Caco-2 (cell line): ENCODE results near the gene PARVB. TPM values are rescaled to one million over a fixed set of nuclear protein-coding genes. Genes with fewer than 3 reads are reported as not detected.

Experiments
- BruUV-seq: library from RNA; stranded (reverse); fragments of 400-500 nt; replicated peaks from 2 replicates; lab custom pipeline; 2021; lab: Mats Ljungman, UMichigan
- CTCF ChIA-PET: fragments of 300-600 bp; sonication (Branson Sonifier 250); formaldehyde crosslinking; loops from one replicate; lab custom pipeline; 2022; ENCODE audit warnings: antibody characterized with exemption; lab: Charles Lee
- POLR2A ChIA-PET: fragments of 300-600 bp; sonication (Branson Sonifier 250); formaldehyde crosslinking; loops from one replicate; lab custom pipeline; 2022; ENCODE audit warnings: antibody characterized with exemption; lab: Charles Lee
- DNase-seq, 2 experiments: peaks; one replicate each; pipeline versions ENCODE4 v3.0.0 to v3.0.0-alpha.2; 2020 to 2022
- H3K27me3 ChIP-seq: replicated peaks from 2 replicates; pipeline ENCODE4 v1.6.0; 2011; ENCODE audit warnings: low read length; ENCODE audit not compliant: control insufficient read depth, insufficient read depth
- H3K36me3 ChIP-seq: 2 replicates; pipeline ENCODE4 v1.5.1; 2011; ENCODE audit warnings: low read length; ENCODE audit not compliant: control insufficient read depth, insufficient read depth
- H3K4me1 ChIP-seq: fragments of 250-450 bp; sonication (Bioruptor Pico); 2 replicates; pipeline ENCODE4 v1.5.1; 2020; ENCODE audit warnings: mild to moderate bottlenecking
- H3K4me3 ChIP-seq: 2 replicates; pipeline ENCODE4 v1.5.1; 2011; ENCODE audit warnings: low read depth, mild to moderate bottlenecking, control low read depth, low read length
- H3K9me3 ChIP-seq: fragments of 250-450 bp; sonication (Bioruptor Pico); 2 replicates; pipeline ENCODE4 v1.5.1; 2020; ENCODE audit warnings: mild to moderate bottlenecking, moderate library complexity
- H3K27ac Mint-ChIP-seq: one replicate; pipeline ENCODE4 v1.8.0; 2022; ENCODE audit warnings: mixed read lengths; ENCODE audit not compliant: unreplicated experiment
- H3K27me3 Mint-ChIP-seq: one replicate; pipeline ENCODE4 v1.8.0; 2022; ENCODE audit warnings: mixed read lengths; ENCODE audit not compliant: insufficient read depth, unreplicated experiment
- H3K36me3 Mint-ChIP-seq: one replicate; pipeline ENCODE4 v1.8.0; 2022; ENCODE audit warnings: mild to moderate bottlenecking, mixed read lengths; ENCODE audit not compliant: insufficient read depth, unreplicated experiment
- H3K4me1 Mint-ChIP-seq: one replicate; pipeline ENCODE4 v1.8.0; 2022; ENCODE audit warnings: low read depth, mixed read lengths; ENCODE audit not compliant: unreplicated experiment
- H3K4me3 Mint-ChIP-seq: one replicate; pipeline ENCODE4 v1.8.0; 2022; ENCODE audit warnings: mild to moderate bottlenecking, moderate library complexity, mixed read lengths; ENCODE audit not compliant: unreplicated experiment
- H3K9me3 Mint-ChIP-seq: one replicate; pipeline ENCODE4 v1.8.0; 2022; ENCODE audit warnings: mixed read lengths; ENCODE audit not compliant: unreplicated experiment
- CTCF ChIP-seq, 2 experiments: fragments of 200-600 bp in 1 of 2; IDR thresholded peaks; 1 replicate in 1 of 2; 2 replicates in 1 of 2; pipeline versions ENCODE4 v1.5.1 to v1.8.0; 2011 to 2022; ENCODE audit warnings: antibody characterized with exemption in 1 of 2, control low read depth in 1 of 2, inconsistent platforms in 1 of 2, low read depth in 1 of 2, low read length in 1 of 2, mild to moderate bottlenecking in 1 of 2, moderate library complexity in 1 of 2; ENCODE audit not compliant: insufficient read depth in 1 of 2, severe bottlenecking in 1 of 2, unreplicated experiment in 1 of 2
- intact Hi-C: fragments of 100-400 bp; cut with micrococcal nuclease; formaldehyde crosslinking; loops from one replicate; pipeline ENCODE4 v1.10.0; 2022; ENCODE audit not compliant: unreplicated experiment
- total RNA-seq: library from RNA; stranded (reverse); gene quantifications from 2 replicates; pipeline ENCODE4 v1.2.3, GENCODE V29; 2022

Gene PARVB
- total RNA-seq, 1 experiment from 2014 or later: 28.8 TPM

- H3K4me3 Mint-ChIP-seq: no peak overlapping the region
- no peaks in the 10 kb centered on the region for H3K36me3 Mint-ChIP-seq
- Histone ChIP-seq H3K4me3 (no peak overlapping the region), H3K4me1 (no peaks in the 10 kb centered on the region), H3K27me3 (no peaks in the 10 kb centered on the region), H3K9me3 (no peaks in the 10 kb centered on the region), H3K36me3 (no peaks in the 10 kb centered on the region)
- no peaks in the 10 kb centered on the region for H3K9me3 Mint-ChIP-seq
- no peak for DNase-seq
- no peak for TF ChIP-seq CTCF (IDR thresholded peaks at IDR 0.05; ENCODE audit: insufficient read depth in 1 of 2, low read depth in 1 of 2, low read length in 1 of 2, severe bottlenecking in 1 of 2, unreplicated experiment in 1 of 2)
- POLR2A ChIA-PET: no interaction called here
- H3K4me1 Mint-ChIP-seq: no peaks in the 10 kb centered on the region
- CTCF ChIA-PET: no interaction called here
- intact Hi-C loops: no loop called here
- H3K27ac Mint-ChIP-seq: no peak overlapping the region
- no TSS peak for BruUV-seq
- H3K27me3 Mint-ChIP-seq: no peaks in the 10 kb centered on the region
These were observed 74.1 kb downstream of the PARVB start for GRCh38 chr22:44098021-44098739.

- H3K4me3 Mint-ChIP-seq: no peak overlapping the region
- no peaks in the 10 kb centered on the region for H3K36me3 Mint-ChIP-seq
- DNase-seq: no peak
- Histone ChIP-seq H3K9me3 (no peaks in the 10 kb centered on the region), H3K4me3 (no peak overlapping the region), H3K27me3 (no peaks in the 10 kb centered on the region), H3K36me3 (no peaks in the 10 kb centered on the region), H3K4me1 (no peaks in the 10 kb centered on the region)
- H3K27ac Mint-ChIP-seq: no peak overlapping the region
- CTCF ChIA-PET: no interaction called here
- H3K9me3 Mint-ChIP-seq: no peaks in the 10 kb centered on the region
- POLR2A ChIA-PET: no interaction called here
- BruUV-seq: no TSS peak
- no peak for TF ChIP-seq CTCF (IDR thresholded peaks at IDR 0.05; ENCODE audit: insufficient read depth in 1 of 2, low read depth in 1 of 2, low read length in 1 of 2, severe bottlenecking in 1 of 2, unreplicated experiment in 1 of 2)
- intact Hi-C loops: no loop called here
- no peaks in the 10 kb centered on the region for H3K27me3 Mint-ChIP-seq
- H3K4me1 Mint-ChIP-seq: no peaks in the 10 kb centered on the region
These were observed 74.9 kb downstream of the PARVB start for GRCh38 chr22:44098966-44099530.

GRCh38 chr22:44099696-44100095 lies 75.6 kb downstream of the PARVB start:
- TF ChIP-seq CTCF (IDR thresholded peaks at IDR 0.05; ENCODE audit: insufficient read depth in 1 of 2, low read depth in 1 of 2, low read length in 1 of 2, severe bottlenecking in 1 of 2, unreplicated experiment in 1 of 2): no peak
- BruUV-seq: no TSS peak
- Mint-ChIP-seq H3K27me3 (no peaks in the 10 kb centered on the region), H3K36me3 (no peaks in the 10 kb centered on the region), H3K9me3 (no peaks in the 10 kb centered on the region), H3K27ac (no peak overlapping the region), H3K4me3 (no peak overlapping the region), H3K4me1 (no peaks in the 10 kb centered on the region)
- POLR2A ChIA-PET: no interaction called here
- no peaks in the 10 kb centered on the region for H3K36me3 ChIP-seq
- intact Hi-C loops: no loop called here
- no peak overlapping the region for H3K4me3 ChIP-seq
- no peaks in the 10 kb centered on the region for H3K4me1 ChIP-seq
- no peak for DNase-seq
- H3K9me3 ChIP-seq: no peaks in the 10 kb centered on the region
- CTCF ChIA-PET: no interaction called here
- no peaks in the 10 kb centered on the region for H3K27me3 ChIP-seq
